Lower leg skin (tissue), 3 donors: ENCODE measurements around the gene SNAPIN.

Source experiments
- CTCF ChIP-seq, 3 donors: fragments of 450-650 bp; IDR thresholded peaks; one replicate each; pipeline ENCODE4 v1.5.1; 2016; ENCODE audit warnings: antibody characterized with exemption in 3 of 3, mild to moderate bottlenecking in 3 of 3, moderate library complexity in 2 of 3
- POLR2A ChIP-seq, 2 donors: fragments of 450-650 bp; IDR thresholded peaks; one replicate each; pipeline ENCODE4 v1.6.1; 2016 to 2017; ENCODE audit warnings: antibody characterized with exemption in 2 of 2, mild to moderate bottlenecking in 1 of 2, moderate library complexity in 1 of 2

GRCh38 chr1:153648000-153648643 lies 10.4 kb upstream of the SNAPIN start:
- TF ChIP-seq CTCF (IDR thresholded peaks at IDR 0.05) (no peak), POLR2A (IDR thresholded peaks at IDR 0.05) (no peak)
